Sigmoid colon (tissue), 7 donors: ENCODE measurements around the gene NLRP3. TPM values are rescaled to one million over a fixed set of nuclear protein-coding genes. Genes with fewer than 3 reads are reported as not detected.

Source experiments
- DNase-seq: peaks from one replicate; pipeline ENCODE4 v3.0.0-alpha.2; 2019
- H3K27ac ChIP-seq, 4 donors: fragments of 200-600 bp; sonication (generic); one replicate each; pipeline ENCODE4 v1.5.1; 2016 to 2019; ENCODE audit warnings: mild to moderate bottlenecking in 1 of 4
- H3K27me3 ChIP-seq, 3 donors: fragments of 200-600 bp; sonication (generic); one replicate each; pipeline ENCODE4 v1.5.1; 2019; ENCODE audit warnings: mild to moderate bottlenecking in 1 of 3
- H3K36me3 ChIP-seq, 4 donors: fragments of 200-600 bp; sonication (generic); one replicate each; pipeline ENCODE4 v1.5.1; 2016 to 2019
- H3K4me1 ChIP-seq, 4 donors: fragments of 200-600 bp; sonication (generic); one replicate each; pipeline ENCODE4 v1.5.1; 2017 to 2019
- H3K4me3 ChIP-seq, 4 donors: fragments of 200-600 bp; sonication (generic); one replicate each; pipeline ENCODE4 v1.5.1; 2017 to 2019; ENCODE audit warnings: mild to moderate bottlenecking in 2 of 4, moderate library complexity in 1 of 4
- H3K9me3 ChIP-seq, 4 donors: fragments of 200-600 bp in 3 of 4; sonication (generic) in 3 of 4; one replicate each; pipeline versions ENCODE4 v1.5.1 to v1.6.1; 2013 to 2019
- EP300 ChIP-seq, 4 donors: sonication (generic); formaldehyde crosslinking; IDR thresholded peaks; one replicate each; pipeline ENCODE4 v1.6.1; 2017; ENCODE audit warnings: antibody characterized with exemption in 4 of 4
- POLR2A ChIP-seq, 2 donors: fragments of 450-650 bp; IDR thresholded peaks; one replicate each; pipeline ENCODE4 v1.6.1; 2016; ENCODE audit warnings: antibody characterized with exemption in 2 of 2, mild to moderate bottlenecking in 2 of 2, moderate library complexity in 2 of 2
- POLR2AphosphoS5 ChIP-seq, 4 donors: sonication (generic); formaldehyde crosslinking; IDR thresholded peaks; one replicate each; pipeline ENCODE4 v1.6.1; 2017; ENCODE audit warnings: antibody characterized with exemption in 4 of 4
- WGBS, 2 donors: extraction: QIAGEN DNeasy Blood & Tissue Kit; methylation state at CpG; one replicate each; pipeline ENCODE4 v1.1.7; 2013; 5-methylcytosine and 5-hydroxymethylcytosine counted together
- intact Hi-C: fragments of 100-400 bp; cut with DNase I; formaldehyde crosslinking; loops from one replicate; pipeline ENCODE4 v1.15.1; 2023
- polyA plus RNA-seq, 3 donors: library from polyadenylated mRNA; stranded (reverse); fragments of 200-250 nt; gene quantifications; one replicate each; pipeline ENCODE4 v1.2.3, GENCODE V29; 2013
- total RNA-seq, 4 donors: library from RNA; depleted of rRNA; stranded (reverse); fragments of >200 nt; gene quantifications; one replicate each; pipeline ENCODE4 v1.1.0, GENCODE V29; 2016
- TF ChIP-seq, protein P1 (sequence below), 4 experiments: fragments of 450-650 bp in 3 of 4; fragments of 200-600 bp in 1 of 4; IDR thresholded peaks; one replicate each; pipeline ENCODE4 v1.5.1; 2016 to 2019; ENCODE audit warnings: antibody characterized with exemption in 4 of 4, mild to moderate bottlenecking in 3 of 4, moderate library complexity in 2 of 4
- donor health status: healthy with polysubstance abuse.
- donor health status: Bipolar disorder and iron deficiency.
- donor health status: healthy.

NLRP3 gene
- total and polyA plus RNA-seq, 7 donors: 1.1 to 3.3 (median 2.8) TPM

DNA sequence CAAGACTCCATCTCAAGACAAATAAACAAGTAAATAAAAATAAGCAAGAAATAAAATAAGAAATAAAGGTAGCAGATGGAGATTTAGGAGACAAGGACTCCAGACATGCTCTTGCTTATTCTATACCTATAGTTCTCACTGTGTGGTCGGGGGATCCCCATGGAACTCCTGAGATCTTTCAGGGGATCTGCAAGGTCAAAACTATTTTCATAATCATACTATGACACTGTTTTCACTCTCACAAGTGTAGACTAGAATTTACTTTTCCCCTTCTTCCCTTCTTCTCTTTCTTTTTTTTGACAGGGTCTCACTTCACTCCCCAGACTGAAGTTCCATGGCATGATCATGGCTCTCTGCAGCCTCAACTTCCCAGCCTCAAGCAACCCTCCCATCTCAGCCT lies 29.8 kb upstream of the NLRP3 start:
- H3K9me3 ChIP-seq: no peaks in the 10 kb centered on the region
- WGBS, 2 donors: 93 to 95% methylated on average over 1 of the region's 1 CpG
- H3K36me3 ChIP-seq: no peaks in the 10 kb centered on the region
- no peak for TF ChIP-seq POLR2A (IDR thresholded peaks at IDR 0.05)
- no peak for TF ChIP-seq POLR2AphosphoS5 (IDR thresholded peaks at IDR 0.05)
- TF ChIP-seq EP300 (IDR thresholded peaks at IDR 0.05): no peak
- TF ChIP-seq, protein P1, sequence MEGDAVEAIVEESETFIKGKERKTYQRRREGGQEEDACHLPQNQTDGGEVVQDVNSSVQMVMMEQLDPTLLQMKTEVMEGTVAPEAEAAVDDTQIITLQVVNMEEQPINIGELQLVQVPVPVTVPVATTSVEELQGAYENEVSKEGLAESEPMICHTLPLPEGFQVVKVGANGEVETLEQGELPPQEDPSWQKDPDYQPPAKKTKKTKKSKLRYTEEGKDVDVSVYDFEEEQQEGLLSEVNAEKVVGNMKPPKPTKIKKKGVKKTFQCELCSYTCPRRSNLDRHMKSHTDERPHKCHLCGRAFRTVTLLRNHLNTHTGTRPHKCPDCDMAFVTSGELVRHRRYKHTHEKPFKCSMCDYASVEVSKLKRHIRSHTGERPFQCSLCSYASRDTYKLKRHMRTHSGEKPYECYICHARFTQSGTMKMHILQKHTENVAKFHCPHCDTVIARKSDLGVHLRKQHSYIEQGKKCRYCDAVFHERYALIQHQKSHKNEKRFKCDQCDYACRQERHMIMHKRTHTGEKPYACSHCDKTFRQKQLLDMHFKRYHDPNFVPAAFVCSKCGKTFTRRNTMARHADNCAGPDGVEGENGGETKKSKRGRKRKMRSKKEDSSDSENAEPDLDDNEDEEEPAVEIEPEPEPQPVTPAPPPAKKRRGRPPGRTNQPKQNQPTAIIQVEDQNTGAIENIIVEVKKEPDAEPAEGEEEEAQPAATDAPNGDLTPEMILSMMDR (IDR thresholded peaks at IDR 0.05): no peak
- no peaks in the 10 kb centered on the region for H3K4me1 ChIP-seq
- no peaks in the 10 kb centered on the region for H3K27me3 ChIP-seq
- H3K4me3 ChIP-seq: no peak overlapping the region
- H3K27ac ChIP-seq: no peak overlapping the region
- DNase-seq: no peak
- intact Hi-C loops: no loop called here

DNA sequence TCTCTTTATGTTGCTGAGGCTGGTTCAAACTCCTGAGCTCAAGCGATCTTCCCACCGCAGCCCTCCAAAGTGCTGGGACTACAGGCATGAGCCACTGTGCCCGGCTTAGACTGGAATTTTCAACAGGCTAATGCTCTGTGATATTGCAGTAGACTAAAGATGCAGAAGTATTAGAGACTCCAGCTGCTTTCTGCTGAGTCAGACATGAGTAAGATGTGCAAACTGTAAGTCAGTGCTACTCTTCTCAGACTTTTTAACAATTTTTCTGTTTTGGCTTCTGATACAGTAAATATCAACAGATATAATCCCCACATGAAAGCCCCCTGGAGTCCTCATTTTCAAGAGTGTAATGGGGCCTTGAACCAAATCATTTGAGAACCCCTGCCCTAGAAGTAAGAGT lies 29.3 kb upstream of the NLRP3 start:
- intact Hi-C loops: no loop called here
- 89 to 92% methylated on average over 3 of the region's 3 CpGs for WGBS, 2 donors

DNA sequence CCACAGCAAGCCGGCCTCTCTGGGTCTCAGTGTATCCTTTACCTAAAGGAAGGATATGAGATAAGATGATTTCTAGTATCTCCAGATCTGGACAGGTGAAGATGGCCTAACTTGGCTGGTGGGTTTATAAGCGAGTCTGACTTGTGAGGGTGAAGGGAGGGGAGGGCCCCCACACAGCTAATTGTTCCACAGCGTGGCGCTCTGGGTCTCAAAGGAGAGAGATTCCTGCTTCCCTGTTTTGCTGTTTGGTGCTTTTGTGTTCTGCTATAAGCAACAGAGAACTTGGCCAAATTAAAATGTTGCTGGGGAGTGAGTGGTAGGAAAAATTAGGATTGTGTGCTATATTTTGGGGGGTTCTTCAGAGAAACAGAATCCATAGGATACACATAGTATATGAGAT lies 28.9 kb upstream of the NLRP3 start:
- intact Hi-C loops: no loop called here
- no peak overlapping the region for H3K27ac ChIP-seq
- no peak overlapping the region for H3K4me3 ChIP-seq
- H3K36me3 ChIP-seq: no peaks in the 10 kb centered on the region
- no peaks in the 10 kb centered on the region for H3K9me3 ChIP-seq
- WGBS, 2 donors: 72 to 87% methylated on average over 4 of the region's 4 CpGs
- no peak for DNase-seq
- TF ChIP-seq, protein P1 (IDR thresholded peaks at IDR 0.05): no peak
- TF ChIP-seq EP300 (IDR thresholded peaks at IDR 0.05) (no peak), POLR2AphosphoS5 (IDR thresholded peaks at IDR 0.05) (no peak), POLR2A (IDR thresholded peaks at IDR 0.05) (no peak)
- H3K4me1 ChIP-seq: no peaks in the 10 kb centered on the region
- no peaks in the 10 kb centered on the region for H3K27me3 ChIP-seq

More for the DNA sequence above, 29.3 kb upstream of the NLRP3 start:
- no peaks in the 10 kb centered on the region for H3K9me3 ChIP-seq
- DNase-seq: no peak
- TF ChIP-seq POLR2A (IDR thresholded peaks at IDR 0.05) (no peak), POLR2AphosphoS5 (IDR thresholded peaks at IDR 0.05) (no peak), EP300 (IDR thresholded peaks at IDR 0.05) (no peak)
- TF ChIP-seq, protein P1 (IDR thresholded peaks at IDR 0.05): no peak
- no peaks in the 10 kb centered on the region for H3K4me1 ChIP-seq
- no peak overlapping the region for H3K4me3 ChIP-seq
- H3K36me3 ChIP-seq: no peaks in the 10 kb centered on the region
- no peak overlapping the region for H3K27ac ChIP-seq
- no peaks in the 10 kb centered on the region for H3K27me3 ChIP-seq

DNA sequence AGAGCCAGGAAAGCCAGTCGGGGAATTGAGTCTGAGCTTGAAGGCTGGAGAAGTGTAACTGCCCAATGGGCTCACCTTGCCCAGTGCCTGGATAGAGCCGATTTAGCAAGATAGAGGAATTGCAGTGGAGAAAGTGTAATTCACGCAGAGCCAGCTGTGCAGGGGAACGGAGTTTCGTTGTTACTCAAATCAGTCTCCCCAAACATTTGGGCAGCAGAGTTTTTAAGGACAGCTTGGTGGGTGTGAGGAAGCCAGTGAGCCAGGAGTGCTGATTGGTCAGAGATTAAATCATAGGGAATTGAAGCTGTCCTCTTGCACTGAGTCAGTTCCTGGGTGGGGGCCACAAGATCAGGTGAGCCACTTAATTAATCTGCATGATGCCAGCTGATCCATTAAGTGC lies 28.4 kb upstream of the NLRP3 start:
- 76 to 82% methylated on average over 5 of the region's 5 CpGs for WGBS, 2 donors
- DNase-seq: no peak
- Histone ChIP-seq H3K4me1 (no peaks in the 10 kb centered on the region), H3K4me3 (no peak overlapping the region), H3K27me3 (no peaks in the 10 kb centered on the region), H3K9me3 (no peaks in the 10 kb centered on the region), H3K27ac (no peak overlapping the region), H3K36me3 (no peaks in the 10 kb centered on the region)
- intact Hi-C loops: no loop called here
- TF ChIP-seq, protein P1 (IDR thresholded peaks at IDR 0.05): no peak
- TF ChIP-seq POLR2AphosphoS5 (IDR thresholded peaks at IDR 0.05) (no peak), EP300 (IDR thresholded peaks at IDR 0.05) (no peak)

DNA sequence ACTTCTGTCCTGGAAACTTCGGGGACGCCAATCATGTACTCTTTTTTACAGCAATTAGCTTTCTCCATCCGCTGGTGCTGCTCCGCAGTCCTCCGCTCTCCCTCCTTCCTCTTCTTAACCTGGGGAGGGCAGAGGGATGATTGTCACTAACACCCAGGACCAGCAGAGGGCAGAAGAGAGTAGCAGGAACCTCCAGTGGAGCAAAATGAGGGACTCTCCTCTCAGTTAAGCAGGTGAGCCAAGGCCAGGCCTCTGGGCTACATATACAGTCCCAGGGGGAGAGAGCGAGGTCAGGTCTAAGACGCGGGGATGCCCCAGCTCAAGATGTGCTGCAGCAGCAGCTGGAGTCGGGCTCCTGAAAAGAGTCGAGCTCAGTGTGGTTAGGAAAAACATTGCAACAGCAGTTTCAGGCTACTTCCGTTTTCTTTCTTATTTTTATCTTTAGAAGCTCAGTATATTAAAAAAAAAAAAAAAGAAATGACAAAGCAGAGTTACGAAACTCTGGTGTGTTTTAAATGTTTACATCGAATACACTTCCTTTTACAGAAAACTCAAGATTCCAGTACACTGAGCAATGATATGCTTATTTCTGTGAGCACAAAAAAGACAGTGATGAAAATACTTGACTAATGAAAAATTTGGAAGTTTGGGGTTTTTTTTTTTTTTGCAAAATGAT lies 25.7 kb upstream of the NLRP3 start:
- WGBS, 2 donors: 6 to 8% methylated on average over 13 of the region's 13 CpGs
- no peaks in the 10 kb centered on the region for H3K27me3 ChIP-seq
- no peaks in the 10 kb centered on the region for H3K4me1 ChIP-seq
- H3K27ac ChIP-seq: no peak overlapping the region
- no peak overlapping the region for H3K4me3 ChIP-seq
- peak; percentile 82 for DNase-seq
- H3K36me3 ChIP-seq: no peaks in the 10 kb centered on the region
- H3K9me3 ChIP-seq: no peaks in the 10 kb centered on the region
- intact Hi-C loops: loop anchor here (5.0 kb wide), 1 partner anchor 97 kb away; no protein-coding TSS in a partner anchor
- no peak for TF ChIP-seq POLR2A (IDR thresholded peaks at IDR 0.05)
- TF ChIP-seq POLR2AphosphoS5 (IDR thresholded peaks at IDR 0.05): peak in 1 of 4 donors; percentile 18
- TF ChIP-seq, protein P1 (IDR thresholded peaks at IDR 0.05): peak; percentile 60 to 89 (median 72)
